ENCODE results near the gene DNAJC3. TPM values are rescaled to one million over a fixed set of nuclear protein-coding genes. Genes with fewer than 3 reads are reported as not detected.

The DNAJC3 gene
- total RNA-seq, 1 experiment from 2014 or later: 19.7 TPM

- Histone ChIP-seq H3K4me1 (ENCODE audit: low read length) (peaks cover under 1% of the 10 kb centered on the region; the same call in 1 of the 2 replicates), H3K27ac (ENCODE audit: low read length) (no peak overlapping the region), H3K9me2 (replicated peaks; ENCODE audit: insufficient read depth, low read length) (no peaks in the 10 kb centered on the region), H3K36me3 (ENCODE audit: insufficient read depth, low read length) (peaks cover 30% of the 10 kb centered on the region; the same call in 1 of the 2 replicates), H3K27me3 (ENCODE audit: low read length) (no peaks in the 10 kb centered on the region), H3K9me3 (ENCODE audit: low read length) (no peaks in the 10 kb centered on the region), H4K20me1 (ENCODE audit: insufficient read depth, low read depth, low read length) (no peaks in the 10 kb centered on the region), H3K79me2 (ENCODE audit: low read length) (peaks cover 58% of the 10 kb centered on the region), H3K4me3 (ENCODE audit: low read length) (no peak overlapping the region), H3K9ac (ENCODE audit: low read length) (no peak overlapping the region), H2AFZ (ENCODE audit: low read length) (no peak overlapping the region), H3K4me2 (ENCODE audit: low read depth, low read length, poor library complexity, severe bottlenecking) (no peak overlapping the region)
- DNase-seq: no peak
These were observed 36.7 kb downstream of the DNAJC3 start for GRCh38 chr13:95713651-95714050.

- Histone ChIP-seq H3K9me2 (replicated peaks; ENCODE audit: insufficient read depth, low read length) (no peaks in the 10 kb centered on the region), H3K4me1 (ENCODE audit: low read length) (no peaks in the 10 kb centered on the region), H4K20me1 (ENCODE audit: insufficient read depth, low read depth, low read length) (no peaks in the 10 kb centered on the region), H2AFZ (ENCODE audit: low read length) (no peak overlapping the region), H3K9me3 (ENCODE audit: low read length) (no peaks in the 10 kb centered on the region), H3K36me3 (ENCODE audit: insufficient read depth, low read length) (peaks cover 30% of the 10 kb centered on the region; the same call in 1 of the 2 replicates), H3K27ac (ENCODE audit: low read length) (no peak overlapping the region), H3K4me3 (ENCODE audit: low read length) (no peak overlapping the region), H3K9ac (ENCODE audit: low read length) (no peak overlapping the region), H3K79me2 (ENCODE audit: low read length) (peaks cover 61% of the 10 kb centered on the region), H3K27me3 (ENCODE audit: low read length) (no peaks in the 10 kb centered on the region), H3K4me2 (ENCODE audit: low read depth, low read length, poor library complexity, severe bottlenecking) (no peak overlapping the region)
- no peak for DNase-seq
These were observed 37.3 kb downstream of the DNAJC3 start for GRCh38 chr13:95714142-95714832.

- peaks cover 17% of the 10 kb centered on the region; the same call in 1 of the 2 replicates for H3K36me3 ChIP-seq (ENCODE audit: insufficient read depth, low read length)
- H3K4me1 ChIP-seq (ENCODE audit: low read length): no peaks in the 10 kb centered on the region
- H3K4me3 ChIP-seq (ENCODE audit: low read length): no peak overlapping the region
- peaks cover 79% of the 10 kb centered on the region for H3K79me2 ChIP-seq (ENCODE audit: low read length)
- no peak overlapping the region for H3K9ac ChIP-seq (ENCODE audit: low read length)
- no peak overlapping the region for H3K27ac ChIP-seq (ENCODE audit: low read length)
- DNase-seq: no peak
- no peaks in the 10 kb centered on the region for H3K9me2 ChIP-seq (replicated peaks; ENCODE audit: insufficient read depth, low read length)
- no peaks in the 10 kb centered on the region for H4K20me1 ChIP-seq (ENCODE audit: insufficient read depth, low read depth, low read length)
- H2AFZ ChIP-seq (ENCODE audit: low read length): no peak overlapping the region
- no peaks in the 10 kb centered on the region for H3K9me3 ChIP-seq (ENCODE audit: low read length)
- no peaks in the 10 kb centered on the region for H3K27me3 ChIP-seq (ENCODE audit: low read length)
- no peak overlapping the region for H3K4me2 ChIP-seq (ENCODE audit: low read depth, low read length, poor library complexity, severe bottlenecking)
These were observed 39.3 kb downstream of the DNAJC3 start for GRCh38 chr13:95716231-95716630.

GRCh38 chr13:95722241-95722640 is 45.3 kb downstream of the DNAJC3 start:
- DNase-seq: no peak
- Histone ChIP-seq H4K20me1 (ENCODE audit: insufficient read depth, low read depth, low read length) (no peaks in the 10 kb centered on the region), H3K27me3 (ENCODE audit: low read length) (no peaks in the 10 kb centered on the region), H2AFZ (ENCODE audit: low read length) (no peak overlapping the region), H3K4me1 (ENCODE audit: low read length) (no peaks in the 10 kb centered on the region), H3K79me2 (ENCODE audit: low read length) (peaks cover 70% of the 10 kb centered on the region), H3K4me2 (ENCODE audit: low read depth, low read length, poor library complexity, severe bottlenecking) (no peak overlapping the region), H3K9ac (ENCODE audit: low read length) (no peak overlapping the region), H3K36me3 (ENCODE audit: insufficient read depth, low read length) (peaks cover 17% of the 10 kb centered on the region; the same call in 1 of the 2 replicates), H3K27ac (ENCODE audit: low read length) (no peak overlapping the region), H3K4me3 (ENCODE audit: low read length) (no peak overlapping the region), H3K9me3 (ENCODE audit: low read length) (no peaks in the 10 kb centered on the region), H3K9me2 (replicated peaks; ENCODE audit: insufficient read depth, low read length) (no peaks in the 10 kb centered on the region)

GRCh38 chr13:95723438-95723837 is 46.5 kb downstream of the DNAJC3 start:
- H3K9ac ChIP-seq (ENCODE audit: low read length): no peak overlapping the region
- no peaks in the 10 kb centered on the region for H3K9me3 ChIP-seq (ENCODE audit: low read length)
- peaks cover 70% of the 10 kb centered on the region for H3K79me2 ChIP-seq (ENCODE audit: low read length)
- no peaks in the 10 kb centered on the region for H3K4me1 ChIP-seq (ENCODE audit: low read length)
- H3K9me2 ChIP-seq (replicated peaks; ENCODE audit: insufficient read depth, low read length): no peaks in the 10 kb centered on the region
- H3K4me2 ChIP-seq (ENCODE audit: low read depth, low read length, poor library complexity, severe bottlenecking): no peak overlapping the region
- no peak for DNase-seq
- no peak overlapping the region for H3K27ac ChIP-seq (ENCODE audit: low read length)
- H2AFZ ChIP-seq (ENCODE audit: low read length): no peak overlapping the region
- H4K20me1 ChIP-seq (ENCODE audit: insufficient read depth, low read depth, low read length): no peaks in the 10 kb centered on the region
- H3K36me3 ChIP-seq (ENCODE audit: insufficient read depth, low read length): peaks cover 21% of the 10 kb centered on the region; the same call in 1 of the 2 replicates
- H3K4me3 ChIP-seq (ENCODE audit: low read length): no peak overlapping the region
- H3K27me3 ChIP-seq (ENCODE audit: low read length): no peaks in the 10 kb centered on the region

- Histone ChIP-seq H3K27ac (ENCODE audit: low read length) (no peak overlapping the region), H4K20me1 (ENCODE audit: insufficient read depth, low read depth, low read length) (no peaks in the 10 kb centered on the region), H3K4me3 (ENCODE audit: low read length) (no peak overlapping the region), H3K4me1 (ENCODE audit: low read length) (no peaks in the 10 kb centered on the region), H3K9me2 (replicated peaks; ENCODE audit: insufficient read depth, low read length) (no peaks in the 10 kb centered on the region), H3K9me3 (ENCODE audit: low read length) (no peaks in the 10 kb centered on the region), H3K4me2 (ENCODE audit: low read depth, low read length, poor library complexity, severe bottlenecking) (no peak overlapping the region), H3K9ac (ENCODE audit: low read length) (no peak overlapping the region), H2AFZ (ENCODE audit: low read length) (no peak overlapping the region), H3K36me3 (ENCODE audit: insufficient read depth, low read length) (peaks cover 21% of the 10 kb centered on the region; the same call in 1 of the 2 replicates), H3K27me3 (ENCODE audit: low read length) (no peaks in the 10 kb centered on the region), H3K79me2 (ENCODE audit: low read length) (peaks cover 70% of the 10 kb centered on the region)
- no peak for DNase-seq
These were observed 47.3 kb downstream of the DNAJC3 start for GRCh38 chr13:95724252-95724651.

- H3K79me2 ChIP-seq (ENCODE audit: low read length): peaks cover 72% of the 10 kb centered on the region
These were observed 49.9 kb downstream of the DNAJC3 start for GRCh38 chr13:95726876-95727275.

GRCh38 chr13:95728957-95729356 is 52.0 kb downstream of the DNAJC3 start:
- no peak overlapping the region for H3K4me3 ChIP-seq (ENCODE audit: low read length)
- H3K79me2 ChIP-seq (ENCODE audit: low read length): peaks cover 80% of the 10 kb centered on the region
- H3K9me3 ChIP-seq (ENCODE audit: low read length): peaks cover under 1% of the 10 kb centered on the region; the same call in 1 of the 2 replicates
- H2AFZ ChIP-seq (ENCODE audit: low read length): no peak overlapping the region
- no peaks in the 10 kb centered on the region for H4K20me1 ChIP-seq (ENCODE audit: insufficient read depth, low read depth, low read length)
- no peaks in the 10 kb centered on the region for H3K9me2 ChIP-seq (replicated peaks; ENCODE audit: insufficient read depth, low read length)
- no peak overlapping the region for H3K4me2 ChIP-seq (ENCODE audit: low read depth, low read length, poor library complexity, severe bottlenecking)
- peaks cover 30% of the 10 kb centered on the region for H3K36me3 ChIP-seq (ENCODE audit: insufficient read depth, low read length)
- no peak overlapping the region for H3K9ac ChIP-seq (ENCODE audit: low read length)
- no peak overlapping the region for H3K27ac ChIP-seq (ENCODE audit: low read length)
- H3K27me3 ChIP-seq (ENCODE audit: low read length): no peaks in the 10 kb centered on the region
- DNase-seq: no peak
- no peaks in the 10 kb centered on the region for H3K4me1 ChIP-seq (ENCODE audit: low read length)

More at GRCh38 chr13:95726876-95727275, 49.9 kb downstream of the DNAJC3 start:
- Histone ChIP-seq H2AFZ (ENCODE audit: low read length) (no peak overlapping the region), H3K9me2 (replicated peaks; ENCODE audit: insufficient read depth, low read length) (no peaks in the 10 kb centered on the region), H3K36me3 (ENCODE audit: insufficient read depth, low read length) (peaks cover 28% of the 10 kb centered on the region), H3K9ac (ENCODE audit: low read length) (no peak overlapping the region), H3K9me3 (ENCODE audit: low read length) (no peaks in the 10 kb centered on the region; the same call in 1 of the 2 replicates), H3K27me3 (ENCODE audit: low read length) (no peaks in the 10 kb centered on the region), H3K4me2 (ENCODE audit: low read depth, low read length, poor library complexity, severe bottlenecking) (no peak overlapping the region), H3K27ac (ENCODE audit: low read length) (no peak overlapping the region), H3K4me3 (ENCODE audit: low read length) (no peak overlapping the region), H4K20me1 (ENCODE audit: insufficient read depth, low read depth, low read length) (no peaks in the 10 kb centered on the region), H3K4me1 (ENCODE audit: low read length) (no peaks in the 10 kb centered on the region)
- DNase-seq: no peak
